Renal cortical epithelial cell (primary cell): ENCODE results near the gene DYRK3. TPM values are rescaled to one million over a fixed set of nuclear protein-coding genes. Genes with fewer than 3 reads are reported as not detected.

Source experiments
- DNase-seq: peaks from one replicate; pipeline ENCODE4 v3.0.0-alpha.2; 2011; ENCODE audit warnings: low read depth
- total RNA-seq: library from RNA; depleted of rRNA; stranded (reverse); fragments of >200 nt; gene quantifications from 2 replicates; pipeline ENCODE4 v1.2.3, GENCODE V29; 2014

DYRK3 gene
- total RNA-seq, 1 donor from 2014 or later: 15.6 TPM

DNA sequence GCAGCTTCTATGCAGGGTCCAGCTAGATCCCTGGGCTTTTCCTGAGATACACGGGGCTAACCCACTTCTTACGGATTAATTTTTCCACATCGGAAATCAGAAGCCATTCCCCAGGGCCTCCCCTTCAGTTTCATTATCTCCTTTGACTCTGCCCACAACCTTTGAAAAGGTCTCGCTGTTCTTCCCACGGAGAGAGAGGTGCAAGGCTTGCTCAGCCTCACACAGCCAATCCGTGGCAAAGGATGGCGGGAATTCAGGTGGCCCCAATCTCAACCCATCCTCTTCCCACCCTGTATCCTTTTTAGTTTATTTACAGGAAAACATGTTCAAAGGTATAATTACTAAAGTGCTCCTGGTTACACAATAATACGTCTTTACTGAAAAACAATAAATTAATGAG, 48.7 kb downstream of the DYRK3 start:
- no peak for DNase-seq

DNA sequence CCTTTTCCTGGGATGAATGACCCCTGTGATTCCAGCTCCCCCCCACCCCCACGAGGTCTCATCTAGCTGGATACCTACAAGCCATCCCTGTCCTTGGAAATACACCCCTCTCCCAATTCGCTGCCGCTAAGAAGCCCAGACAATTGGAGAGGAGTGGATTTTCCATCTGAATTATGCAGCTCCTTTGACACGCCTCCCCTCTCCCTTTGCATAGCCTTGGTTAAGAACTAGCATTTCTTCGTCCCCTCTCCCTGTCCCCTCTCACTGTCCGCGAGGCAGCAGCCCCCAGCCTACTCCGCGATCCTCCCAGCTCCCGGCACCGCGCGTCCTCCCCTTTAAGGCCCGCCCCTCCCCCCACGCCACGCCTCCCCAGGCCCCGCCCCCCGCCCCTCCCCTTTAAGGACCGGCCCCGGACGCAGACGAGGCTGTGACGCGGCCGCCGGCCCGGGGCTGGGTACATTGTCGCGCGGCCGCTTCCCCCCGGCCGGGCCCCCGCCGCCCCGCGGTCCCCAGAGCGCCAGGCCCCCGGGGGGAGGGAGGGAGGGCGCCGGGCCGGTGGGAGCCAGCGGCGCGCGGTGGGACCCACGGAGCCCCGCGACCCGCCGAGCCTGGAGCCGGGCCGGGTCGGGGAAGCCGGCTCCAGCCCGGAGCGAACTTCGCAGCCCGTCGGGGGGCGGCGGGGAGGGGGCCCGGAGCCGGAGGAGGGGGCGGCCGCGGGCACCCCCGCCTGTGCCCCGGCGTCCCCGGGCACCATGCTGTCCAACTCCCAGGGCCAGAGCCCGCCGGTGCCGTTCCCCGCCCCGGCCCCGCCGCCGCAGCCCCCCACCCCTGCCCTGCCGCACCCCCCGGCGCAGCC, 49.4 kb downstream of the DYRK3 start, which contains the start of gene MAPKAPK2:
TSS of gene MAPKAPK2 (plus strand) at position 428 of the 856 bp plus-strand sequence. CDS start at position 753, 325 bp downstream.
- no peak for DNase-seq

GRCh38 chr1:206685334-206685768, 50.0 kb downstream of the DYRK3 start:
- no peak for DNase-seq

- DNase-seq: peak; percentile 75
Observed at GRCh38 chr1:206685769-206686477, 50.6 kb downstream of the DYRK3 start.

DNA sequence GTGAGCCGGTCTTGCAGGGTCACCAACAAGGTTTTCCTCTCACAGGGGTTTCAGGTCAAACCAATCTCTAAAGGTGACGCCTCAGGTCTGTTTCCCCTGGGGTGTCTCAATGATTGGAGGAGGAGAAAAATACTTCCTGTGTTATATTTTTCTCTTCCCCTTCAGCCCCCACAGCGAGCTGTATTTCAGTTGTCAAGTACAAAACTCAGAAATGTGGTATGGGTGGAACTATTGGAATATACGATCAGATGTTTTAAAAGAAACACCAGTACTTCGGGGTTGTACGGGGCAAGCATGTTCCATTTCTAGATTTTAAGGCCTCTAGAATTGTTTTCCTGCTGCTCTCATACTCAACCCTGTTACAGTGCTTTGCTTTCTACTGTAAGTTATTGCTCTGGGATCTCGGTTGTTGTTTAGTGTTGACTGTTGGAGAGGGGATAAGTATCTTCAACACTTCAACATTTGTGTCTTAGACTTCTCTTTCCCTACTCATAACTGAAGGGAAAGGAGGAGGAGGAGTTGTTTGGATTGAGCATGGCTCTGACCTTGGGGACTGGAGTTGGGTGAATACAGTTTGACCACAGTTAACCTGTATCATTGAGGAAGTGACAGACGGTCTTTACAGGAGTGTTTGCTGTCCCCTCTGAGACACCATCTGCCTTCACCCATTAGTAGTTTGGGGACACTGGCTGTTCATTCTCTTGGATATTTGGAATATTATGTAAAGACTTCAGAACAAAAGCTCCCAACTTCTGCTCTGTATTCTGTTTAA, 51.3 kb downstream of the DYRK3 start:
- no peak for DNase-seq

- no peak for DNase-seq
Observed at GRCh38 chr1:206687251-206687914, 52.0 kb downstream of the DYRK3 start.

- peak; percentile 77 for DNase-seq
Observed at GRCh38 chr1:206687915-206688442, 52.6 kb downstream of the DYRK3 start.

GRCh38 chr1:206690516-206690915, 55.2 kb downstream of the DYRK3 start:
- no peak for DNase-seq

DNA sequence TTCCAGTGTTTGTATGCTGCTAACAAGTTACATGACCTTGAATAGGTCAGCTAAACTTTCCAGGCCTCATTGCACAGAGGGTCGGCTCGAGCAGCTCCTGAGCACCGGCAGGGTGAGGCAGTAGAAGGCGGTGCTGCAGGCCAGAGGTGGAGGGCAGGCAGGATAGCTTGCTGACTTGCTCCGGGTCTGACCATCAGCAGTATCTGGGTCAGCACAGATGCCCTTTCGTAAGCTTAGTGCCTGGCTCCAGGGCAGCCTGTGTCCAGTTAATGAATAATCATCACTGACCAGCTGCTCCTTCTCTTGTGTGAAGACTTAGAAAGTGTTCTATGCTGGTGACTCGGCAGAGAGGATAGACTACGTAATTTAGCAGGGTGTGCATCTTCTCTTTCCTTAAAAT, 56.3 kb downstream of the DYRK3 start:
- DNase-seq: peak; percentile 79

GRCh38 chr1:206693029-206693428, 57.7 kb downstream of the DYRK3 start:
- peak; percentile 73 for DNase-seq

DNA sequence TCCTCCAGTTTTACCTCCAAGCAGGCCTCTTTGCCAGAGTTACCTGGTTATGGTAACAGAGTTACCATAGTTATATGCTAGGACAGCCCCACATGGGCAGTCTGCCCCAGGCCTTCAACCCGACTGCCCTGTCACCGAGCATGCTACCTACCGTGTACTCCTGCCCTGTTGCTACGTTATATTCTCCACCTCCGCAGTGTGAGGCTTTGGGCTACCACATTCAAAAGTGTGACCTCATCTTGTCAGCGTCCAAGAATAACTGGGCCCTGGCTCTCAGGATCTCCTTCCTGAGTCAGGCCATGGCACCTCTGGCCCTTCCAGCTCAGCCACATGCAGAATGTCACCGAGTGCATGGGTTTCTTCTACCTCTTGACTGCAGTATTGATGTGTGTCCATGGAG, 58.3 kb downstream of the DYRK3 start:
- peak; percentile 74 for DNase-seq

- DNase-seq: peak; percentile 63
Observed at GRCh38 chr1:206694171-206695124, 59.1 kb downstream of the DYRK3 start.

DNA sequence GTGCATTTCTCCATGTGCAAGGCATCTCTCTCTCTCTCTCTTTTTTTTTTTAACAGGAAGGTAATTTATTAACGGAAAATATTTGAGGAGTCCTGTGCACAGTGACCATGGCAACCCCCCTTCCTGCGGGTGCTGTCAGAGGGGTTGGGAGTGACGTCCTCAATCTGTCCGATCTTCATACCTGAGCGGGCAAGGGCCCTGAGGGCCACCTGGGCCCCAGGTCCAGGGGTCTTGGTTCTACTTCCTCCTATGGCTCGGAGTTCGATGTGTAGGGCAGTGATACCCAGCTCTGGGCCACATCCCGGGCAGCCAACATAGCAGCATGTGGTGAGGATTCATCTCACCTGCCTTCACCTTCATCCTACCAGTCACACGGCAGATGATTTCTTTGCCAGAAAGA, 60.4 kb downstream of the DYRK3 start:
- DNase-seq: no peak

DNA sequence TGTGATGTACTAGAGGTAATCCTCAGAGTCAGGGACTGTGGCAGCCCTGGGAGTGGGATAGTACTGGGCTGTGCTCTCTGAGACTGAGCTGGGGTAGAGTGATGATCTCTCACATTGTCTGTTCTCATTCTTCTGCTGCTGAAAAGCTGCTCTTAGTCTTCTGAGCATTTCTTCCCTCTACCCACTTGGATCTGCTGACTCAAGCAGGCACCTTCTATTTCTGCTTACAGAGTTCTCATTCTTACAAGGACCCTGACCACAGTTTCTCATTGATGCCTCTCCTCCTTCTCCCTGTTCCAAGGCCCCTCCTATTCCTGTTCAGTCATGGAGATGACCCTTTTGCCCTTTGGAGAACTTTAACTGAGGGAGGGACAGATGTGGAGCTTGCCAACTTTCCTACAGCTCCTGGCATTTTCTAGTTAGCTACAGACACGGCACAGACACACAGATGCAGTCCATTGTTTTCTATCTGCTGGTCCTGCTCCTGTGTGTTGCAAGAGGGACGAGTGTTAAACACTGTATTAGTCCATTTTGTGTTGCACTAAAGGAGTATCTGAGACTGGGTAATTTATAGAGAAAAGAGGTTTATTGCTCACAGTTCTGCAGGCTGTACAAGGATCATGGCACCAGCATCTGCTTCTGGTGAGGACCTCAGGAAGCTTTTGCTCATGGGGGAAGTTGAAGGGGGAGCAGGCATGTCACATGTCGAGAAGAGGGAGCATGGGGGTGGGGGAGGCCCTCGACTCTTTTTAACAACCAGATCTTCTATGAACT, 61.7 kb downstream of the DYRK3 start:
- peak; percentile 78 for DNase-seq

- no peak for DNase-seq
Observed at GRCh38 chr1:206698011-206698410, 62.7 kb downstream of the DYRK3 start.
